ENCODE results near the gene MYO5B.

- TF ChIP-seq EZH2phosphoT487 (IDR thresholded peaks at IDR 0.05; ENCODE audit: low read length) = no peak
- TF ChIP-seq CTCF (IDR thresholded peaks at IDR 0.05; ENCODE audit: low read length) = no peak
Measured at GRCh38 chr18:49819823-49820671, 374.9 kb downstream of the MYO5B start.
